HL-60 (cell line): ENCODE results near the gene PSMB7.

Experiments
- DNase-seq, 2 experiments: peaks; one replicate each; pipeline ENCODE4 v3.0.0-alpha.2; 2010 to 2020; ENCODE audit warnings: low read depth in 1 of 2, low spot score in 1 of 2
- H3K27ac ChIP-seq: fragments of 250-450 bp; sonication (Bioruptor Pico); replicated peaks from 2 replicates; pipeline ENCODE4 v1.5.1; 2020; ENCODE audit warnings: mild to moderate bottlenecking, moderate library complexity
- H3K27me3 ChIP-seq: fragments of 250-450 bp; sonication (Bioruptor Pico); 2 replicates; pipeline ENCODE4 v1.5.1; 2021; ENCODE audit warnings: mild to moderate bottlenecking, moderate library complexity; ENCODE audit not compliant: insufficient read depth, poor library complexity, severe bottlenecking
- H3K4me3 ChIP-seq: replicated peaks from 2 replicates; pipeline ENCODE4 v1.5.1; 2011; ENCODE audit warnings: mild to moderate bottlenecking, control low read depth, low read length; ENCODE audit not compliant: insufficient read depth
- CTCF ChIP-seq: IDR thresholded peaks from one replicate; pipeline ENCODE4 v1.5.1; 2011; ENCODE audit warnings: low read length, control low read depth, inconsistent platforms; ENCODE audit not compliant: insufficient read depth
- GABPA ChIP-seq: IDR thresholded peaks from 2 replicates; pipeline ENCODE4 v1.6.1; 2012; ENCODE audit warnings: low read depth
- POLR2AphosphoS5 ChIP-seq: IDR thresholded peaks from 2 replicates; pipeline ENCODE4 v1.6.1; 2012; ENCODE audit warnings: low read depth
- SPI1 ChIP-seq: IDR thresholded peaks from 2 replicates; pipeline ENCODE4 v1.6.1; 2012; ENCODE audit warnings: low read depth, mild to moderate bottlenecking, borderline replicate concordance
- TF ChIP-seq, protein P1 (sequence below): IDR thresholded peaks from 2 replicates; pipeline ENCODE4 v1.6.1; 2012; ENCODE audit warnings: low read depth; ENCODE audit not compliant: insufficient replicate concordance

Gene PSMB7

GRCh38 chr9:124455820-124456219 lies 40.6 kb upstream of the PSMB7 start:
- Histone ChIP-seq H3K27me3 (peaks cover under 1% of the 10 kb centered on the region), H3K27ac (no peak overlapping the region), H3K4me3 (no peak overlapping the region)
- TF ChIP-seq GABPA, result no peak
- TF ChIP-seq, protein P1, sequence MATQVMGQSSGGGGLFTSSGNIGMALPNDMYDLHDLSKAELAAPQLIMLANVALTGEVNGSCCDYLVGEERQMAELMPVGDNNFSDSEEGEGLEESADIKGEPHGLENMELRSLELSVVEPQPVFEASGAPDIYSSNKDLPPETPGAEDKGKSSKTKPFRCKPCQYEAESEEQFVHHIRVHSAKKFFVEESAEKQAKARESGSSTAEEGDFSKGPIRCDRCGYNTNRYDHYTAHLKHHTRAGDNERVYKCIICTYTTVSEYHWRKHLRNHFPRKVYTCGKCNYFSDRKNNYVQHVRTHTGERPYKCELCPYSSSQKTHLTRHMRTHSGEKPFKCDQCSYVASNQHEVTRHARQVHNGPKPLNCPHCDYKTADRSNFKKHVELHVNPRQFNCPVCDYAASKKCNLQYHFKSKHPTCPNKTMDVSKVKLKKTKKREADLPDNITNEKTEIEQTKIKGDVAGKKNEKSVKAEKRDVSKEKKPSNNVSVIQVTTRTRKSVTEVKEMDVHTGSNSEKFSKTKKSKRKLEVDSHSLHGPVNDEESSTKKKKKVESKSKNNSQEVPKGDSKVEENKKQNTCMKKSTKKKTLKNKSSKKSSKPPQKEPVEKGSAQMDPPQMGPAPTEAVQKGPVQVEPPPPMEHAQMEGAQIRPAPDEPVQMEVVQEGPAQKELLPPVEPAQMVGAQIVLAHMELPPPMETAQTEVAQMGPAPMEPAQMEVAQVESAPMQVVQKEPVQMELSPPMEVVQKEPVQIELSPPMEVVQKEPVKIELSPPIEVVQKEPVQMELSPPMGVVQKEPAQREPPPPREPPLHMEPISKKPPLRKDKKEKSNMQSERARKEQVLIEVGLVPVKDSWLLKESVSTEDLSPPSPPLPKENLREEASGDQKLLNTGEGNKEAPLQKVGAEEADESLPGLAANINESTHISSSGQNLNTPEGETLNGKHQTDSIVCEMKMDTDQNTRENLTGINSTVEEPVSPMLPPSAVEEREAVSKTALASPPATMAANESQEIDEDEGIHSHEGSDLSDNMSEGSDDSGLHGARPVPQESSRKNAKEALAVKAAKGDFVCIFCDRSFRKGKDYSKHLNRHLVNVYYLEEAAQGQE, result no peak
- no peak for TF ChIP-seq CTCF
- TF ChIP-seq POLR2AphosphoS5, result no peak
- TF ChIP-seq SPI1, result no peak
- DNase-seq, result no peak

DNA sequence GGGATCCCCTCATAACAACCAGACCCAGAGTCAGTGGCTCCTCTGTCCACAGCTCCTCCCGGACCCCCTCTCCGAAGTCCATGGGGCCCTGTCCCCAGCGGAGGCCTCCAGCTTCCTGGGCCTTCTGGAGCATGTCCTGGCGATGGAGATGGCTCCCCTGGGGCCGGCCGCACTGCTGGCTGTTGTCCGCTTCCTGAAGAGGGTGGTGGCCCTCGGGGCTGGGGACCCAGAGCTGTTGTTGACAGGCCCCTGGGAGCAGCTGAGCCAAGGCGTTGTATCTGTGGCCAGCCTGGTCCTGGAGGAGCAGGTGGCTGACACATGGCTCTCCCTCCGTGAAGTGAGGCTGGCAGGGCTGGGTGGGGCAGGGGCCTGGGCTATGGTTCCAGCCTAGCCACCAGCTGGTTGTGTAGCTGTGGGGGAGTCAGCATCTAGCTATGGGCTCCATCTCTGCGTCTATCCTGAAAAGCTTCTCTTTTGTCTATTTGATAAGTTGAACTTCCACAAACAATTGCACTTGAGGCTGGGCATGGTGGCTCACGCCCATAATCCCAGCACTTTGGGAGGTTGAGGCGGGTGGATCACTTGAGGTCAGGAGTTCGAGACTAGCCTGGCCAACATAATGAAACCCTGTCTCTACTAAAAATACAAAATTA lies 39.7 kb upstream of the PSMB7 start:
- peaks cover 6% of the 10 kb centered on the region for H3K27me3 ChIP-seq

GRCh38 chr9:124454296-124454695 lies 39.1 kb upstream of the PSMB7 start:
- DNase-seq, result no peak
- H3K4me3 ChIP-seq, result no peak overlapping the region
- no peak overlapping the region for H3K27ac ChIP-seq
- TF ChIP-seq SPI1 (no peak), CTCF (no peak), GABPA (no peak), POLR2AphosphoS5 (no peak)
- TF ChIP-seq, protein P1, result no peak
- H3K27me3 ChIP-seq, result peaks cover 6% of the 10 kb centered on the region

More for the DNA sequence above, 39.7 kb upstream of the PSMB7 start:
- DNase-seq, result no peak
- no peak overlapping the region for H3K27ac ChIP-seq
- no peak overlapping the region for H3K4me3 ChIP-seq
- TF ChIP-seq GABPA (no peak), CTCF (no peak), POLR2AphosphoS5 (no peak), SPI1 (no peak)
- TF ChIP-seq, protein P1, result no peak
